IPS-NIHi7 (cell line): ENCODE measurements around the gene NRXN3.

Experiments
- DNase-seq: peaks from one replicate; pipeline ENCODE4 v3.0.0; 2012; ENCODE audit warnings: mixed read lengths; ENCODE audit errors: extremely low spot score

Gene NRXN3

DNA sequence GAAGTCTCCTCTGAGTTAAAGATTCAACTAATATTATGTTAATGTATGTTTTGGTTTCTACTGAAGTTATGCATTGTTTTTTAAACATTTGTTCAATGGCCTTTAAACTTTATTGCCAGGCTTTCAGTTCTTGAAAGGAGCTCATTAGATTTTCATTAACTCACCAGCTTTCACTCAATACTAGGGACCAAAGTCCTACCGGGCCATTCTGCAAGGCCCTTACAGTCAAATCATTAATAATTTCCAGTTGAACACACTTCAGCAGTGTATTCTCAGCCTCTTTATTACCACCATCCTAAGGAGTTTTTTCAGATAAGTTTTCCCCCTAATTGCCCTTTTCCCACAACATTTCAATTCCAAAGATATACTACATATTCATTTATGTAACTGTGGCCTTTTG, 1631.9 kb downstream of the NRXN3 start:
- no peak for DNase-seq

DNA sequence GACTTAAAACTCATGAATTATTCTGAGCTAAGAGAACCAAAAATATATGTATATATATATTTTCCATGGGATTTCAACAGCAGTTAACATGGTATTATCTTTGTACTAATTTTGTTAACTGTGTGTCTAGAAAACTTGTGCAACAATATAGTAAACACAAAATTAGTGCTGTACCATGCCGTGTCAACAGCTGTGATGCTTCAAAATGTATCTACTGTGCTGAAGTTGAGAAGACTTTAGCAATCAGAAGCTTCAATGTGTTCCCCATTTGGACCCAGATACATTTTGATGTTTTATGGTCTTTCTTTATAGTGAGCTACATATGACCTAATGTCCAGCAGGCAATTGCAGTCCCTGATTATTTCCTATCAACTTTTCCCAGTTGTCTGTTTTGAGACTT, 1635.5 kb downstream of the NRXN3 start:
- no peak for DNase-seq

DNA sequence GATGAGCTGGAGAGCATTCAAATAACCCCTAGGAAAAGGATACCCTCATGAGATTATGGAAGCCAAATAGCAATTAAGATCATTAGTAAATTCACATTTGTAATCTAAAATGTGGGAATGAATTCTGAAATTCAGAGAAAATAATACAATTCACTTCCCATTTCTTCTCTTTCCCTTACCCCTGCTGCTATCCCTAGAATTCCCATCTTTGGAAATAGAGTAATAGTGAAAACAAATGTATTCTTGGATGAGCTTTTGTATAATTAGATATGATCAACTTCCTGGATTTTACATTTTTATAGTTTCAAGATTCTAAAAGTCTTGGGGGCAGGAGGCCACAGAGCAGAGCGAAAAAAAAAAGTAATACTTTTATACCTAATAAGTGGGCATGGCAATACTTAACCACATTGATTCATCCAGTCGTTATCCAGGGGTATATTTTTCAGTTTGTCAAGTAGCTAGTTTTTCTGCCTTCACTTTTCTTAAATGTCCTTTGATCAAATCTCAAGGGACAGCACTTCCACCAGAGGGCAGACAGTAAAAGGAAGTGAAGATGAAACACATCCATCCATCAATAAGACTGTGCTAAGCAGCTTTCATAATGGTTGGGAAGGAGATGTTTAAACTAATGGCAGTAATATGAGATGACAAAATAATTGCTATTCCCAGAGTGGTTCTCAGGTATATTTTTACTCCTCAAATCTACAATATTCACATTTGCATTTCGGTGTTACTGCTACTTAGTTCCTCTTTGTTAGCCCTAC, 1639.9 kb downstream of the NRXN3 start:
- DNase-seq: peak; percentile 12

DNA sequence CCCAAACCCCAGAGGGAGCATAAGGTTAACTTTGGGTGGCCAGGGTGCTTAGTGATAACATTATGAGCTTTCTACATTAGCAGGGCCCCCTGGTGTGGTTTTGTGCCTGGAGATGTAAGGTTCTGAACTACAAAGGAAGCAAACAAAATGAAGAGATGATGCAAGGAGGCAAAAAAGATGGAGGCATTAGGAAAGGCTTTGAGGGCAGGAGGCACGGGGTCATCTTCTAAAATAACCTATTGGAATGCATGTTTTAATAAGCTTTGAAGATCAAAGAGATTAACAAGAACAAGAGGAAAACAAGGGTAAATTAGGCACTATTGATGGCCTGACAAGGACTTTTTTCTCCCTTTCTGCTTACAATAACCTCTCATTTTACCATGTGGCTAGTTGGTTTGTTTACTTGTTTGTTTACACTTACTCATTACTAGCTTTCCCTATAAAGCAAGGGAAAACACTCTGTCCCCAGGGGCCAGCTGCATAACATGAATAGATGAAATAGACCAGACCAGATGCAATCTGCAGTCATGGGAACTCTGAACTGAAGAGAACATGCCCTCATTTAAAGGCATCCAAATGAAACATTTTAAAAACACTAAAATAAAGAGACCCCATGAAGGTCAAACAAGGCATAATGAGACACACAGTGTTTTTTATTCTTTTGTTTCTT, 1650.8 kb downstream of the NRXN3 start:
- peak; percentile 11 for DNase-seq

DNA sequence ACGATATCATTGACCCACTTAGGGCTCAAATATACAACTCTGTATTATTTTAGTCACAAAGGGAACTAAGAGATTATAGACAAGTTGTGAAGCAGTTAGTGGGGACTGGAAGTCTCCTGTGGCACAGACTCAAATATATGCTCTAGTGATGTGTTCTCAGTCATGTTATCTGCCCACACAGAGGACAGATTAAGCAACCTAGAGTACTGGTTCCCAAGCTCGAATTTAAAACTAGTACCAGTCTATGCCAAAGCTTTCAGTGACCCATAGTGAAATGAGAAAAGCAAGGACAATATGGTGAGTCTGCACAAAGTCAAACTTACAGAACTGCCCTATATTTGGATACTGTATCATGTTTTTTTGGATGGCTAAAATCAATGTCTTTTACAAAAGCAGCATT, 1651.9 kb downstream of the NRXN3 start:
- DNase-seq: no peak

DNA sequence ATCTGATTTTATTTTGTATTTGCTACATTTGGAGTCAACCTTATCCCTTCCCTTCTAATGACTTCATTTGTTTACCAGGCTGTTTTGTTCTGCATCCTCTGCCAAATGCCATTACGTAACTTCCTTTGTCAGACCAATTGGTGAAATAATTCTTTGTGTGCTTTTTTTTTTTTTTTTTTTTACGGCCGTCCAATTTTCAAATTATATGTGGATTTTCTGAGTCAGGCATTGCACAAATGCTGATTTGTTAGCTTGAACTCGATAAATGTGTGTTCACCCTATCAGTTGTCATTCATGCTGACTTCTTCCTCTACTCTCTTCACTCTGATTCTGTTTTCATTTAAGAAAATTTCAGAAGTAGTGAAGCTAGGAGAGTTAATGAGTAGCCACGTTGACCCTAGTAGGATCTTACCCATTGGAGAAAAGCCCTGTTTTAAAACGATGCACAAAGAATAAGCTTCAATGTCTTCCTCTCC, 1654.9 kb downstream of the NRXN3 start:
- no peak for DNase-seq

DNA sequence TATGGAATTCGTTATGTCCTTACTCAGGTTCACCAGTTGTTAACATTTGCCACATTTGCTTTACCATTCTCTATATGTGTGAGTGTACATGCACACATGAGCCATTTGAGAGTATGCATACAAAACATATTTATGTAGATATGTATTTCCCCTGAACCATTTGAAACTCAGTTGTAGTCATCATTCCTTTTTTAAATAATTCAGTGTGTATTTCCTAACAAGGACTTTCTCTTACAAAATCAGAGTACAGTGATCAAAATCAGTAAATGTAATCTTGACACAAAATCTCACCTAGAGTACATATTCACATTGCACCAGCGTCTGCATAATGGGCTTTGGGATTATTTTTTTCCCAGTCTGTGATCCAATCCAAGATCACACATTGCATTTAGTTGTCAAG, 1656.2 kb downstream of the NRXN3 start:
- DNase-seq: no peak

DNA sequence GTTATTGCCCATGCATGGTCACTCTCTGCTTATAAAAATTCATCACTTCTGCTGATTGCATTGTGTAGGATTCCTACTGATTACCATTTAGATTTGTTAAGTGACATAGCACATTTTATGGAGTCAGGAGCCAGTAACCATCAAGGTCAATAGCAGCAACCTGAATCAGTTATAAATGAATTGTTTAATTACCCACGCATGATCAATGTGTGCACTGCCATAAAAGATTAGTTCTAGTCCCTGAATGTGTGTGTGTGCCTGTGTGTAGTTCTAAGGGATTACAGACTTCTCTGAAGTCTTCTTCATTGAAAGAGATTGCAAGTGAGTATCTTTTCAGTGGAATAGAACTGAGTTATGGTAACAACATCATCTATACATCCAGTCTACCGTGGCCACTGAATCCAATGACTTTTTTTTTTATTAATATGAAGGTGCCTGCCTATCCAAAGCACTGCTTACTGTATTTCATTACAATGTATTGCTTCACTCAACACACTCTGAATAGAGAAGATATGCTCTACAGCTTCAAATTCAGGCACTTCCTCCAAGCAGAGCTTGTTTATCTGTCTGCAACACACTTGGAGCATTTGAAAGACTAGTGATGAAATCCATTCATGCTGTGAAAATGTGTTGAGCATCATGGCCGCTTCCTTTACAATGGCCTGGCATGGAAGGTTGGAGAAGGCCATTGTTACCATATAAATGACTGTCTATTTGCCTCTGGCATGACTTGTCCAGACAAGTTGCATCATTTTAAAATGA, 1659.4 kb downstream of the NRXN3 start:
- DNase-seq: no peak

DNA sequence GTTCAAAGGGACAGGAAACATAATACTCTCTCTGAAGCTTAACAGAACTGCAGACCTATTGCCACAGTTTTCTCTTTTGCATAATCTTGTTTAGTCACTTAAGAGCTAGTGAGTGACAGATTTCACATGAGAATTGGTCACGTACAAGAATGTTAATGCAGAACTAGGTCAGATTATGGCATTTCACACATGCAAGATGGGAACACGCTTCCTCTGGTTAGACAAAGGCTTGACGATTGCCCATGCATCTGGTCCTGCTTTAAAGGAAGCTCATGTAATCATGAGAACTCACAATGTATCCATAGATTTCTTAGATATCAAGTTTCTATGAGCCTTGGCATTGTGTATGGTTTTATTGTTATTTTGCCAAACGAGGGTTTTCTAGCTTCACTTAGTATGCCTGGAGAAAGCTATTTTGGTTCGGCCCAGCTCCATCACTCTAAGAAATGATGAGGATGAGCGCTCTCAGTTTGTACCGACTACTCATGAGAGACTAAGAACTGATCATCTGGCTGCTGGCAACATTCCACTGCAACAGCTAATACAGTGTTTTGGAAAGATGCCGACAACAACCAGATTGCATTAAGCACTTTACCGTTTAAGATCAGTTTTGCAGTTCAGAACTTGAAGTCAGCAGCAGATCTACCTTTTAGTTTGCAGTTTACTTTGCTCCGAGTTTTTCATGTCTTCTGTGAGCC, 1661.2 kb downstream of the NRXN3 start:
- DNase-seq: no peak

DNA sequence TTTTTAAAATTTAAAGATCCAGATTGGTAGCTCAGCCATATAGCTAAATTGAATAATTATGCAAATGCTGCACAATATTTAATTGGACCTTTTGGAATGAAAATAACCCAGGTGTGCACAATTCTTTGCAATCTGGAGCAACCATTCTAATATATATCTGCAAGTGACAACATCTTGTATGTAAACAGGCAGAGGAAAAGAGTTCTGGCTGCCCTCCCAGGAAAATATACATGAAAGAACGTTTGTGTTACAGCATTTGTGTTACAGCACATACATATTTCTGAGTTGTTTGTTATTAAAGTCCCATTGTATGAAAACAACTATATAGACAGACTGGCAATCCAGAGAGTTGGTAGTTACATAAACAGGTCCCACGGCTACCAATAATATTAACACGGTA, 1663.6 kb downstream of the NRXN3 start:
- DNase-seq: no peak

DNA sequence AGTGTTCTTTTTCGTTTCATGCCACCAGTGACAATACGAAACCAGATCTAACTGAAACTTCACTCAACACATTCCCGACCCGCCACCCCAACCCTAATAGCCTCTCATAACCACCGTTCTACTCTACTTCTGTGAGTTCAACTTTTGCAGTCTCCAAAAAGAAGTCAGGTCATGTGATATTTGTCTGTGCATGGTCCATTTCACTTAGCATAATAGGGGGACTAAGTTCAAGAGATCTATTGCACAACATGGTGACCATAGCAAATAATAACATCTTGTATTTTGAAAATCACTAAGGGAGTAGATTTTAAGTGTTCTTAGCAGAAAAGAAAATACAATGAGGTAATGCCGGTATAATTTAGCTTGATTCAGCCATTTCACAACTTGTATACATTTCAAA, 1664.7 kb downstream of the NRXN3 start:
- DNase-seq: no peak

DNA sequence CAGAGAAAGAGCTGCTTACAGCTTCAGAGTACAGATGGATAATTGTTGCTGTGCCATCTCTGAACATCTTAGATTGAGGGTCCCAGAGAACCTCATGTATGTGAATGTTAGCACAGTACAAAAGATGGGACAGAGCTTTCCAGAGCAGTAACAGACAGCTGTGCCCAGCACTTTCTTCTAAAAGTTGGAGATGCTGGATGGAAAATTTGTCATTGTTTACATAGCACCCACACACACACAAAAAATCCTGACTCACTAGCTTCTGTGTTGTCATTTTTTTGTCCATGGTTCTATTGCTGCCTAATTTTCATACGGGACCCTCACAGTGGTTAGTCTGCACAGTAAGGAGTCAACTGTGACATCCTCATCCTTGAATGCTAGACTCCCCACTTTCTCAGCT, 1666.4 kb downstream of the NRXN3 start:
- no peak for DNase-seq

DNA sequence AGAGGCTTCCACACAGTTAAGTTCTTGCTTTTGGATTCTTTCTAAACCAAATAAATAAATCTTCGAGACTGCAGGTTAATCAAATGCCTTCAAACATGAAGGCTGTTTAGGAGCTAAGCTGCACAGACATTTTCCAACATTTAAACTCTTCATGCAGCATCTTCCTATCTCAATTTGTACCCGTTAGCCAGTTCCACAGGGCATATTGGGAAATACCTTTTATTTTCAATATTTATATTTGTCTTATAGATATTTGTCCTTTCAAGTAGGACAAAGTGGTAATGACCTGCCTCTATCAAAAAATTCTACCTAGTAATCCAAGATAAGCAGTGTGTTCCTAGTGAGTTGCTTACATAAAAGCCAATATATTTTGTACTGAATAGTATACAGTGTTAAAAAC, 1667.5 kb downstream of the NRXN3 start:
- no peak for DNase-seq

DNA sequence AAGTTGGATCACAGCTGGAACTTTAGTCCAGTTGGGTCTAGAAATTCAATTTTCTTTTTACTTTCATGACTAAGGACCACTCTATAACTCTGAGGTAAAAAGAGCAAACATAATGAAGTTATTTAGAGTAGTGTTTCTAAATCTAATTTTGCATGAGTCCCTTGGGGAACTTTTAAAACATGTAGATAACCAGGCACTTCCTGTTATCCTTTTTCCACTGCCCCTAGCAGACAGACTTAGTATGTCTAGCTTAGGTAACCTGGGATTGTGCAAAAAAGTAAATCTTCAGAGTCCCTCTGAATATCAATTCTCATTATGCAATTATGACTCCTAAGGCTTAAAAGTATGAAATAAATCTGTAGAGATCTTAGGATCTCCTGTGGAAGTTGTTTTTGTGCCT, 1669.9 kb downstream of the NRXN3 start:
- DNase-seq: no peak

DNA sequence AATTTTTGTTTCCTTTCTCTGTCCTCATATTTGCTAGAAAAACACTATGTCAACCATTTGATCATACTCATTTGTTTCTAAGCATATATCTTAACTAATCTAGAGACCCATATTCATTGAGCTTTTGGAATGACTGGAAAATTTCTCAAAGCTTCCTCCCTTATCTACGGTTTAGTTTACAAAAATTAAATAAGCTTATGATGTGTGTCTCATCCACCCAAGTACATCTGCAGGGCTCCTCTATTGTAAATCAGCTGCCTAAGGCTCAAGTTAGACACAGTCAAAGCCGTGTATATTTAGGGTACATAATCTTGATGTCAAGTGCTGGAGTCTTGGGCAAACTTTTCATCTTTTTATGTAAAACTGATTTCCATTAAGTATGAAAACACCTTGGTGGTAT, 1670.7 kb downstream of the NRXN3 start:
- no peak for DNase-seq

DNA sequence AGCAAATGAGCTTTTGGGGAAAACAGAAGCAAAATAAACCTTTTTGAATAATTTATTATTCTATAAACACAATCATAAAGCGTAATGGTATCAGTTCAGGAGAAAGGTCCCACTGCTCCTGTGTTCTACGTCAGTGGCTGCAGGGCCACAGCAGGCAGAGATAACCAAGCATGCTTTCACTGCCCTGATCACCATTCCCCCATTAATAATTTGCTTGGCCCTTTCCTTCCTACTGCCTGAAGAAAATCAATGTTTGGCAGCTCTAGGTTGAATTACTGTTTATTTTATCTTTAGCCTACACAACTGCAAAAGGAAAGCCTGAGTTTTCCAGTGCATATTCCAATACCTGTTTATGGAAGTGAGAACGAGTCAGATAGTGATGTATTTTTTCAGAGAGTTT, 1671.3 kb downstream of the NRXN3 start:
- no peak for DNase-seq

DNA sequence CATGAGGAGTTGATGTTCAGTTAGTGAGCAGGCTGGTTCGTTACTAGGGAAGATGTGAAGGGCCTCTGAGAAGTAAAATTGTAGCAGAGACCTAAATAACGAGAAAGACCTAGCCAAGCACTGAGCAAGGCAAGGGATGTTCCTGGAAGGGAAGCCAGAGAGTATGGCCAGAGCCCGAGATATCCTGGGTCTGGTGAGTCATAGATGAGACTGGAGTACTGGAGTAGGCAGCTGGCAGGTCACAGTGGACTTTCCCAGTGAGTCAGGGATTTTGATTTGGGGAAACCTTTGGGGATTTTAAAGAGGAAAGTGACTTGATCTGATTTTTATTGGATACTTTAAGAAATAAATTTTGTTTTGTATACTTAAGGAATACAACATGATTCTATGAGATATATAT, 1672.1 kb downstream of the NRXN3 start:
- peak; percentile 43 for DNase-seq

DNA sequence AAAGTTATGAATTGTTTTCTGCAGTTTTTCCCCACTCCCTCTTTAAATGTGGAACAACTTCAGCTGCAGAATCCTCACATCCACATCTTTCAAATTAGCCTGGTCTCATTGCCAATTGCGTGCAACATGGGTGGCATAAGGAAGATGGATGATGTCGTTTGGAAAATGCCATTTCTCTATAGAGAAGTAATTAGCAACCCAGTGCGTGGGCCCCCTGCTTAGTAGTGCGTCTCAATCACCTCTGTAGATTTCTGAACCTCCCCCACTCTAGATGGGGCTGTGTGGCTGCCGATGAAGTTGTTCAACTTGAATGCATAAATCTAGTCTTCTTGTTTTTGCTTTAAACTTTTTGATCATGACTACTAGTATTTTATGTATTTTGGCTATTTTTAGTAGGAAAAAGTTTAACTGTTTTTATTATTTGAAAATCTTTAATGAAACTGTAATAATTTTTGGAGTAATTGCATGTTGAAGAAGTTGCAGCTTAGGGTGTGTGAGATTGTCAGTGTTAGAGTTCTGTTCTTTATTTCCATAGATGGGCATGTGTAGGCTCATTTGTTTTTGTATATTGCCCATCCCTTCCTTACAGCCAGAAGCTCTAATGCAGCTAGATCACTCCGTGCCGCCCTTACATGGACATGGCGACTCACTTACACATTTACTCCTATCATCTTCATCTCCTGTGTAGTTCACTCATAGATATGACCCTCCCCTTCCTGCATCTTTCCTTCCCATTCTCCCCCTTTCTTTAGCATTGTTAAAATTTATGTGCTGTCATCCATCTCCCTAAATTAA, 1683.0 kb downstream of the NRXN3 start:
- DNase-seq: no peak

DNA sequence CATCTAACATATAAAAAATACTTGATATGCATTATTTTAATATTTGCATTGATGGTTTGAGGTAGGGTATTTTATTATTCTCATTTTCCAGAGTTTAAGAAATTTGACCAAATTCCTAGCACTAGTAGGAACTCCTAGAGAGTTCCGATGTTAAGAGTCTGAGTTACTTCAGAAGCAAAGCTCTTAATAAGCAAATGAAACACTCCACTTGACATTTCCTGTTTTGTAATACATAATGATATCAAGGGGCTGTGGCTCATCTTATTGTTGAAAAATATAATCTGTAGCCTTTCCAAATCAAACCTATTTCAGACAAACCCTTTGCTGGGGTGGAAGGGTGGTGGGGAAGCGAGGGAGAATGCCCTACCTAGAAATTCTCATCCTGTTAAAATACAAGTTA, 1685.6 kb downstream of the NRXN3 start:
- DNase-seq: no peak

DNA sequence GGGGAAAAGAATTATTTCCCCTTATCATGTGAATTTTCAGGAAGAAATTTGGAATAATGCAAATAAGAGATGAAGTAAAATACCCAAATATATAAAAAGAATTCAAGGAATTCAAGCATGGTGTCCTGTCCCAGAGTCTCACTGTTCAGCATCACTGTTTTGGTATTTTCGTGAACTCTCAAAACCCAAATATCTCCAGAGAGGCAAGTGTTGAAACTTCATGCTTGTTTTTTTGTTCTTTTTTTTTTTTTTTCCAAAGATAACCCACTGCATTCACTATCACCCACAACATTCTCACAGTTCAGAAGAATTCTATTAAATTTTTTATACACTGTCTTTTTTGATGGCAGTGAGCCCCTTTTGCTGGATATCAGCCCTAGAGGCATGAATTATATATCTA, 1686.2 kb downstream of the NRXN3 start:
- no peak for DNase-seq

DNA sequence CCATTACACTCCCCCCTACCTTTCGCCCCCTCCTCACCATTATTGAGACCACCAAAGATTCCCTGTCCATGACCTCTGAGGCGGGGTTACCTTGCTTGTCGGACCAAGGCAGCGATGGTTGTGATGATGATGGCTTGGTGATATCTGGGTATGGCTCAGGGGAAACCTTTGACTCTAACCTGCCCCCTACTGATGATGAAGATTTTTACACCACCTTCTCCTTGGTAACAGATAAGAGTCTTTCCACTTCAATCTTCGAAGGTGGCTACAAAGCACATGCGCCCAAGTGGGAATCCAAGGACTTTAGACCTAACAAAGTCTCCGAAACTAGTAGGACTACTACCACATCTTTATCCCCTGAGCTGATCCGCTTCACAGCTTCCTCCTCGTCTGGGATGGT, 1690.9 kb downstream of the NRXN3 start:
- peak; percentile 58 for DNase-seq
